Endothelial cell (in vitro differentiated cells): ENCODE measurements around the gene SH3PXD2A. TPM values are rescaled to one million over a fixed set of nuclear protein-coding genes. Genes with fewer than 3 reads are reported as not detected.

Experiments used
- DNase-seq: peaks from one replicate; pipeline ENCODE4 v3.0.0; 2021; ENCODE audit warnings: low spot score
- H3K27ac Mint-ChIP-seq: one replicate; pipeline ENCODE4 v1.8.0; 2021; ENCODE audit warnings: mixed read lengths, inconsistent platforms; ENCODE audit not compliant: unreplicated experiment
- H3K27me3 Mint-ChIP-seq: one replicate; pipeline ENCODE4 v1.8.0; 2021; ENCODE audit warnings: mild to moderate bottlenecking, moderate library complexity, mixed read lengths, inconsistent platforms; ENCODE audit not compliant: unreplicated experiment
- H3K36me3 Mint-ChIP-seq: one replicate; pipeline ENCODE4 v1.8.0; 2021; ENCODE audit warnings: mild to moderate bottlenecking, low read depth, mixed read lengths, inconsistent platforms; ENCODE audit not compliant: unreplicated experiment
- H3K4me1 Mint-ChIP-seq: one replicate; pipeline ENCODE4 v1.8.0; 2021; ENCODE audit warnings: mild to moderate bottlenecking, mixed read lengths, inconsistent platforms; ENCODE audit not compliant: unreplicated experiment
- H3K4me3 Mint-ChIP-seq: one replicate; pipeline ENCODE4 v1.8.0; 2021; ENCODE audit warnings: mild to moderate bottlenecking, mixed read lengths, inconsistent platforms; ENCODE audit not compliant: unreplicated experiment
- H3K9me3 Mint-ChIP-seq: one replicate; pipeline ENCODE4 v1.8.0; 2021; ENCODE audit warnings: mixed read lengths, inconsistent platforms; ENCODE audit not compliant: unreplicated experiment
- CTCF ChIP-seq: fragments of 200-600 bp; sonication (generic); IDR thresholded peaks from one replicate; pipeline ENCODE4 v1.5.0; 2021; ENCODE audit warnings: antibody characterized with exemption; ENCODE audit not compliant: unreplicated experiment
- total RNA-seq: library from RNA; stranded (reverse); fragmentation: NEBNext Ultra II Directional; extraction: Animal tissue kit (Norgen Biotek cat#: 25700); gene quantifications from one replicate; pipeline ENCODE4 v1.2.1, GENCODE V29; 2021; ENCODE audit not compliant: unreplicated experiment

The SH3PXD2A gene
- total RNA-seq, 1 donor from 2014 or later = 59.9 TPM

- peaks cover 67% of the 10 kb centered on the region for H3K4me1 Mint-ChIP-seq
- no peaks in the 10 kb centered on the region for H3K9me3 Mint-ChIP-seq
- TF ChIP-seq CTCF = no peak
- peak overlapping the region; percentile 13 for H3K4me3 Mint-ChIP-seq
- peaks cover 16% of the 10 kb centered on the region for H3K27me3 Mint-ChIP-seq
- peak; percentile 44 for DNase-seq
- peak overlapping the region; percentile 99 for H3K27ac Mint-ChIP-seq
- H3K36me3 Mint-ChIP-seq = peaks cover 19% of the 10 kb centered on the region
Observed at GRCh38 chr10:103759100-103759781, 96.1 kb downstream of the SH3PXD2A start.

GRCh38 chr10:103758294-103758681 is 97.1 kb downstream of the SH3PXD2A start:
- no peaks in the 10 kb centered on the region for H3K9me3 Mint-ChIP-seq
- no peak for TF ChIP-seq CTCF
- peaks cover 21% of the 10 kb centered on the region for H3K36me3 Mint-ChIP-seq
- peaks cover 13% of the 10 kb centered on the region for H3K27me3 Mint-ChIP-seq
- peak overlapping the region; percentile 13 for H3K4me3 Mint-ChIP-seq
- peak overlapping the region; percentile 99 for H3K27ac Mint-ChIP-seq
- peaks cover 57% of the 10 kb centered on the region for H3K4me1 Mint-ChIP-seq
- DNase-seq = no peak

GRCh38 chr10:103757531-103758293 is 97.7 kb downstream of the SH3PXD2A start:
- Mint-ChIP-seq H3K27me3 (peaks cover 11% of the 10 kb centered on the region), H3K9me3 (no peaks in the 10 kb centered on the region), H3K36me3 (peaks cover 18% of the 10 kb centered on the region), H3K4me1 (peaks cover 52% of the 10 kb centered on the region), H3K27ac (peak overlapping the region; percentile 99), H3K4me3 (peak overlapping the region; percentile 44)
- TF ChIP-seq CTCF = no peak
- DNase-seq = peak; percentile 71

GRCh38 chr10:103756277-103756869 is 99.0 kb downstream of the SH3PXD2A start:
- no peak for DNase-seq
- Mint-ChIP-seq H3K27me3 (peaks cover 11% of the 10 kb centered on the region), H3K4me1 (peaks cover 45% of the 10 kb centered on the region), H3K9me3 (no peaks in the 10 kb centered on the region), H3K4me3 (peak overlapping the region; percentile 79), H3K27ac (peak overlapping the region; percentile 99), H3K36me3 (peaks cover 17% of the 10 kb centered on the region)
- no peak for TF ChIP-seq CTCF
